Mucosa of descending colon (tissue), 3 donors: ENCODE measurements around the gene TAF15. TPM values are rescaled to one million over a fixed set of nuclear protein-coding genes. Genes with fewer than 3 reads are reported as not detected.

ENCODE experiments used
- ATAC-seq: fragments of 200-7000 bp; cut with Tn5 transposase; one replicate; pipeline ENCODE4 v1.9.1; 2020; ENCODE audit warnings: mild to moderate bottlenecking, moderate library complexity
- DNase-seq, 3 donors: peaks; one replicate each; pipeline ENCODE4 v3.0.0-alpha.2; 2020
- H3K36me3 ChIP-seq: fragments of 200-600 bp; one replicate; pipeline ENCODE4 v1.8.0; 2021; ENCODE audit warnings: low read depth, mild to moderate bottlenecking
- H3K4me1 ChIP-seq: fragments of 200-600 bp; one replicate; pipeline ENCODE4 v1.8.0; 2021; ENCODE audit warnings: low read depth, mild to moderate bottlenecking
- H3K4me3 ChIP-seq: fragments of 200-600 bp; one replicate; pipeline ENCODE4 v1.8.0; 2021; ENCODE audit warnings: mild to moderate bottlenecking
- H3K9me3 ChIP-seq: fragments of 200-600 bp; one replicate; pipeline ENCODE4 v1.8.0; 2021; ENCODE audit warnings: mild to moderate bottlenecking
- intact Hi-C, 2 donors: fragments of 100-400 bp; cut with DNase I in 1 of 2; cut with micrococcal nuclease in 1 of 2; formaldehyde crosslinking; loops; one replicate each; pipeline versions ENCODE4 v1.11.0 to v1.11.1; 2022; cut with DNase I, micrococcal nuclease
- total RNA-seq, 3 donors: library from RNA; stranded (reverse); fragmentation: NEBNext Ultra II Directional in 2 of 3; extraction: Animal tissue kit (Norgen Biotek cat#: 25700) in 2 of 3; gene quantifications; one replicate each; pipeline versions ENCODE4 v1.2.1 to v1.2.4, GENCODE V29; 2021 to 2023
- TF ChIP-seq, protein P1 (sequence below): fragments of 200-600 bp; IDR thresholded peaks from one replicate; pipeline ENCODE4 v1.8.0; 2022; ENCODE audit warnings: antibody characterized with exemption, mild to moderate bottlenecking
- donor health status: DM: no; HTN: no; CAD: no; lungs with moderate emphysema.
- donor health status: DM: no; HTN: no; CAD: no.
- donor health status: DM: no; HTN: yes; CAD: no.

Gene TAF15
- total RNA-seq, 3 donors from 2014 or later = 131 to 165 (median 159) TPM

GRCh38 chr17:35799942-35800341 lies 9.3 kb upstream of the TAF15 start:
- Histone ChIP-seq H3K4me1 (peaks cover 21% of the 10 kb centered on the region), H3K9me3 (no peaks in the 10 kb centered on the region), H3K36me3 (no peaks in the 10 kb centered on the region), H3K4me3 (no peak overlapping the region)
- ATAC-seq (peak; percentile 24), DNase-seq (peak; percentile 65 to 82 (median 79))
- TF ChIP-seq, protein P1, sequence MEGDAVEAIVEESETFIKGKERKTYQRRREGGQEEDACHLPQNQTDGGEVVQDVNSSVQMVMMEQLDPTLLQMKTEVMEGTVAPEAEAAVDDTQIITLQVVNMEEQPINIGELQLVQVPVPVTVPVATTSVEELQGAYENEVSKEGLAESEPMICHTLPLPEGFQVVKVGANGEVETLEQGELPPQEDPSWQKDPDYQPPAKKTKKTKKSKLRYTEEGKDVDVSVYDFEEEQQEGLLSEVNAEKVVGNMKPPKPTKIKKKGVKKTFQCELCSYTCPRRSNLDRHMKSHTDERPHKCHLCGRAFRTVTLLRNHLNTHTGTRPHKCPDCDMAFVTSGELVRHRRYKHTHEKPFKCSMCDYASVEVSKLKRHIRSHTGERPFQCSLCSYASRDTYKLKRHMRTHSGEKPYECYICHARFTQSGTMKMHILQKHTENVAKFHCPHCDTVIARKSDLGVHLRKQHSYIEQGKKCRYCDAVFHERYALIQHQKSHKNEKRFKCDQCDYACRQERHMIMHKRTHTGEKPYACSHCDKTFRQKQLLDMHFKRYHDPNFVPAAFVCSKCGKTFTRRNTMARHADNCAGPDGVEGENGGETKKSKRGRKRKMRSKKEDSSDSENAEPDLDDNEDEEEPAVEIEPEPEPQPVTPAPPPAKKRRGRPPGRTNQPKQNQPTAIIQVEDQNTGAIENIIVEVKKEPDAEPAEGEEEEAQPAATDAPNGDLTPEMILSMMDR = no peak
- intact Hi-C loops = no loop called here

- no peaks in the 10 kb centered on the region for H3K9me3 ChIP-seq
- H3K4me3 ChIP-seq = no peak overlapping the region
- ATAC-seq (peak; percentile 63), DNase-seq (peak; percentile 81 to 85 (median 83))
- intact Hi-C loops = no loop called here
- H3K36me3 ChIP-seq = no peaks in the 10 kb centered on the region
- peaks cover 11% of the 10 kb centered on the region for H3K4me1 ChIP-seq
- TF ChIP-seq, protein P1 = no peak
These were observed 7.6 kb upstream of the TAF15 start for GRCh38 chr17:35801583-35802224.

DNA sequence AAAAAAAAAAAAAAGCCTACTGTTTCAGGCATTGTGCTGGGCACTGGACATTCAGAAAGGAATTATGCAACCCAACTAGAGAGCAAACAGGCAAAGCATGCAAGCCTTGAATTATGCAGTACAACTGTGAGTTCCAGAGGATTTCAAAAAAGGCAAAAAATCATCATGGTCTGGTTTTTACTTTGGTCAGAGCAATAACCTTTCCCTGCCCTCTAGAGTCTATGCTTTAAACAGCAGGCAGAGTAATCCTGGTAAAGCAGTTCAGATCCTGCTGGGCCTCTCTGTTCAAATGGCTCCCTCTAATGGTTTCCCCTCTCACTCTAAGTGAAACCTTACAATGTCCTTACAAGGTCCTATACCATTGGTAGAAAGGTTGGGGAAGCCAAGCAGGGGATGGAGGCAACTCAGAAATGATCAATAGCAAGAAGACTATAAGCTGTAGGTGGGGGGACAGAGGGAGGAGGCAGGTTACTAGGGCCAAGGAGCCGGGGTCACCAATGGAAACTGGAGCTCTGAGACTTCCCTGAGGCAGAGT lies 4.6 kb upstream of the TAF15 start:
- DNase-seq = peak in 1 of 3 donors; percentile 66
- intact Hi-C loops = loop anchor here (2.0 to 5.0 kb wide), 2 partner anchors 37 to 38 kb away; no protein-coding TSS in a partner anchor
- TF ChIP-seq, protein P1 = peak; percentile 63
- no peaks in the 10 kb centered on the region for H3K9me3 ChIP-seq
- H3K4me1 ChIP-seq = peaks cover 16% of the 10 kb centered on the region
- no peaks in the 10 kb centered on the region for H3K36me3 ChIP-seq
- peak overlapping the region; percentile 14 for H3K4me3 ChIP-seq
- peak; percentile 59 for ATAC-seq

GRCh38 chr17:35807371-35808144 lies 1.7 kb upstream of the TAF15 start:
- DNase-seq (no peak), ATAC-seq (no peak)
- intact Hi-C loops = loop anchor here in 1 of 2 donors (5.0 kb wide), 1 partner anchor 40 kb away; no protein-coding TSS in a partner anchor
- H3K36me3 ChIP-seq = no peaks in the 10 kb centered on the region
- no peak overlapping the region for H3K4me3 ChIP-seq
- H3K4me1 ChIP-seq = peaks cover 17% of the 10 kb centered on the region
- TF ChIP-seq, protein P1 = no peak
- no peaks in the 10 kb centered on the region for H3K9me3 ChIP-seq

- ATAC-seq (no peak), DNase-seq (no peak)
- H3K9me3 ChIP-seq = no peaks in the 10 kb centered on the region
- H3K4me1 ChIP-seq = peaks cover 17% of the 10 kb centered on the region
- intact Hi-C loops = loop anchor here in 1 of 2 donors (5.0 kb wide), 1 partner anchor 41 kb away; no protein-coding TSS in a partner anchor
- H3K36me3 ChIP-seq = no peaks in the 10 kb centered on the region
- TF ChIP-seq, protein P1 = no peak
- H3K4me3 ChIP-seq = peak overlapping the region; percentile 65
These were observed 883 bp upstream of the TAF15 start for GRCh38 chr17:35808240-35808961.
